ENCODE results near the gene NISCH.

DNA sequence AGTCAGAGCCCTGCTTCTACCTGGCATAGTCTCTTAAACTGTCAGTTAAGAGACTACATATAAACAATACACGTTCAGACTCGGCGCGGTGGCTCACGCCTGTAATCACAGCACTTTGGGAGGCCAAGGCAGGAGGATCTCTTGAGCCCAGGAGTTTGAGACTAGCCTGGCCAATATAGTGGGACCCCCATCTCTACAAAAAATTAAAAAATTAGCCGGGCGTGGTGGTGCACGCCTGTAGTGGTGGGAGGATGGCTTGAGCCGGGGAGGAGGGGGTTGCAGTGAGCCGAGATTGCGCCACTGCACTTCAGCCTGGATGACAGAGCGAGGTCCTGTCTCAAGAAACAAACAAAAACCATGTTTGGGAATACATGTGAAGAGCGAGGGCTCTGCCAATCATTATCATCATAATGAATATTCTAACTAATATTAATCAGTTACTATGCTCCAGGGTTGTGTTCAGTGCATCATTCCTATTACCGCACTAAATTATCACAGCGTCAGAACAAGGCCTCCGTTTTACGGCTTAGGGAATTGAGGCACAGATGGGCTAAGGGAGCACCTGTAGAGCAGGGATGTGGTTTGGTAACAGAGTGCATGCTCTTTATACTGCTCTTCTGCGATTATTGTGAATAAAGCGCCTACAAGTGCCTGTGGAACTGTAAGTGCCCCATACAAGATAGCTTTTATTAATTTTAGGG lies 80.2 kb downstream of the NISCH start:
- TF ChIP-seq, protein P1, sequence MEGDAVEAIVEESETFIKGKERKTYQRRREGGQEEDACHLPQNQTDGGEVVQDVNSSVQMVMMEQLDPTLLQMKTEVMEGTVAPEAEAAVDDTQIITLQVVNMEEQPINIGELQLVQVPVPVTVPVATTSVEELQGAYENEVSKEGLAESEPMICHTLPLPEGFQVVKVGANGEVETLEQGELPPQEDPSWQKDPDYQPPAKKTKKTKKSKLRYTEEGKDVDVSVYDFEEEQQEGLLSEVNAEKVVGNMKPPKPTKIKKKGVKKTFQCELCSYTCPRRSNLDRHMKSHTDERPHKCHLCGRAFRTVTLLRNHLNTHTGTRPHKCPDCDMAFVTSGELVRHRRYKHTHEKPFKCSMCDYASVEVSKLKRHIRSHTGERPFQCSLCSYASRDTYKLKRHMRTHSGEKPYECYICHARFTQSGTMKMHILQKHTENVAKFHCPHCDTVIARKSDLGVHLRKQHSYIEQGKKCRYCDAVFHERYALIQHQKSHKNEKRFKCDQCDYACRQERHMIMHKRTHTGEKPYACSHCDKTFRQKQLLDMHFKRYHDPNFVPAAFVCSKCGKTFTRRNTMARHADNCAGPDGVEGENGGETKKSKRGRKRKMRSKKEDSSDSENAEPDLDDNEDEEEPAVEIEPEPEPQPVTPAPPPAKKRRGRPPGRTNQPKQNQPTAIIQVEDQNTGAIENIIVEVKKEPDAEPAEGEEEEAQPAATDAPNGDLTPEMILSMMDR (IDR thresholded peaks at IDR 0.05; ENCODE audit: control extremely low read depth in 1 of 3, insufficient read depth in 1 of 3, low read depth in 1 of 3, low read length in 3 of 3): no peak
- no peak for TF ChIP-seq SRF (IDR thresholded peaks at IDR 0.05; ENCODE audit: low read depth, low read length)
- TF ChIP-seq KDM4A (IDR thresholded peaks at IDR 0.05; ENCODE audit: low read depth, low read length, severe bottlenecking): no peak
- no peak for TF ChIP-seq SP2 (IDR thresholded peaks at IDR 0.05; ENCODE audit: low read length)
- TF ChIP-seq RAD21 (IDR thresholded peaks at IDR 0.05 in 1 of 2, conservative IDR thresholded peaks at IDR 0.05 in 1 of 2; ENCODE audit: low read depth in 2 of 2, low read length in 2 of 2): no peak
- TF ChIP-seq SP1 (IDR thresholded peaks at IDR 0.05; ENCODE audit: low read depth, low read length): no peak
- TF ChIP-seq POLR2A (IDR thresholded peaks at IDR 0.05; ENCODE audit: control extremely low read depth in 1 of 2, low read depth in 2 of 2, low read length in 2 of 2): no peak

Data from H1 (cell line).